Left renal pelvis (tissue), 4 donors: Measurements from ENCODE around the gene PADI3. TPM values are rescaled to one million over a fixed set of nuclear protein-coding genes. Genes with fewer than 3 reads are reported as not detected.
"Not testable (repeated sequence)": the region's sequence is repeated elsewhere in the genome, so short reads cannot be mapped to it uniquely, and the experiment has no call there.

Source experiments
- DNase-seq, 4 donors: peaks; one replicate each; pipeline ENCODE4 v3.0.0-alpha.2; 2013; ENCODE audit warnings: low read depth in 4 of 4, low spot score in 3 of 4
- polyA plus RNA-seq, 4 donors: library from polyadenylated mRNA; unstranded; fragments of 120-200 nt; gene quantifications; one replicate each; pipeline ENCODE4 v1.2.1, GENCODE V29; 2013; ENCODE audit not compliant: insufficient read length in 4 of 4

The PADI3 gene
- polyA plus RNA-seq, 4 donors: 0.06 to 0.23 (median 0.09) TPM; not detected in 1

DNA sequence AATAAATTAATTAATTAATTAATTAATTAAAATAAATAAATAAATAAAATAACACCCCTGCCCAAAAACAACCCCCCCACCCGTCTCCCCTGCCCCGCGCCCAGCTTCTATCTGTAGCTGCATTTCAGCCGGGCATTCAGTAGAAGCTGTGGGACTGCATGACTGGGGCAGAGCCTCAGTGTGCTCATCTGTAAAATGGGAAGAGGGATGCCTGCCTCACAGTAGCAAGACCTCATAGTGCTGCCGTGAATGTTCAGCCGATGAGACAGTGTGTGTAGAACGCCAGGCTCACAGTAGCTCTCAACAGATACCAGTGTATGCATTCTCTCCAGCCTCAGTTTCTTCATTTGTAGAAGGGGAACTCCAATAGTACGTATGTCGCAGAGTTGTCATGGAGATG lies 67.8 kb downstream of the PADI3 start:
- DNase-seq: no peak

DNA sequence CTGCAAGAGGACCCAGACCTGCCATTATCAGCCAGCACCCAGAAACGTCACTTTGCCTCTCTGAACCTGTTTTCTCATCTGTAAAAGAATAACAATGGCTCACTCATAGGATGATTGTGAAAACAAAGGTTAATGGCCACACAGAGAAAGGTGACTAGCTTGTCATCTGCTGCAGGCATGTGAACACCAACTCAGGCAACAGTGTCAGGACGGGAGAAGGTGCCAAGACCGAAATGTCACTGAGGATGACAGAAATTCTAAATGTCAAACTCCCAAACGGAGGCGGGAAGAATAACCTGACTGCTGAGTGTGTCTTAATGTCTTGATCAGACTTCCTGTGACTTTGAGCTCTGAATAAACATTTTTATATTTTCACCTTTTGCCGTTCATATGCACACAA lies 69.4 kb downstream of the PADI3 start:
- no peak for DNase-seq

DNA sequence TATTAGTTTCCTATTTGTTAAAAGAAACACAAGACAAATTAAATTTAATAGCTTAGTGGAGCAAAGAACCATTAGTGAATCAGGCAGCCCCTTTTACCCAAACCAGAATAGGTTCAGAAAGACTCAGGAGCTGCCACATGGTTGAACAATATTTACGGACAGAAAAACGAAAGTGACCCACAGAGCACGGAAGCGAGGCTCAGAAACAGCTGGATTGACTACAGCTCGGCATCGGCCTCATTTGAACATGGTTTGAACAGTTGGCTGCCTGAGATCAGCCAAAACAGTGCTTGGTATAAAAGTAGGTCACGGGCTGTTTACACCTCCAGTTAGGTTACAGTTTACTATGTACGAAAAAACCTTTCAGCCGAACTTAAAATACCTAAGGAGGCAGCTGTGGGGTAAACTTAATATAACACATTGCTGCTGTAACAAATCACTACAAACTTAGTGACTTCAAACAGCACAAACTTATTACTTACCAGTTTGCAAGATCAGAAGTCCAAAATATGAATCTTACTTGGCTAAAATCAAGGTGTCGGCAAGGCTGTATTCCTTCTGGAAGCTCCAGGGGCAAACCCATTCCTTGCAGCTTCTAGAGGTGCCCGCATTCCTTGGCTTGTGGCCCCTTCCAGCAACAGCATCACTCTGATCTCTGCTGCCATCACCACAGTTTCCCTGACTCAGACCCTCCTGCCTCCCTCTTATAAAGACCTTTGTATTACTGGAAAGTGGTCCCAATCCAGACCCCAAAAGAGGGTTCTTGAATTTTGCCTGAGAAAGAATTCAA lies 70.9 kb downstream of the PADI3 start:
- DNase-seq: no peak

DNA sequence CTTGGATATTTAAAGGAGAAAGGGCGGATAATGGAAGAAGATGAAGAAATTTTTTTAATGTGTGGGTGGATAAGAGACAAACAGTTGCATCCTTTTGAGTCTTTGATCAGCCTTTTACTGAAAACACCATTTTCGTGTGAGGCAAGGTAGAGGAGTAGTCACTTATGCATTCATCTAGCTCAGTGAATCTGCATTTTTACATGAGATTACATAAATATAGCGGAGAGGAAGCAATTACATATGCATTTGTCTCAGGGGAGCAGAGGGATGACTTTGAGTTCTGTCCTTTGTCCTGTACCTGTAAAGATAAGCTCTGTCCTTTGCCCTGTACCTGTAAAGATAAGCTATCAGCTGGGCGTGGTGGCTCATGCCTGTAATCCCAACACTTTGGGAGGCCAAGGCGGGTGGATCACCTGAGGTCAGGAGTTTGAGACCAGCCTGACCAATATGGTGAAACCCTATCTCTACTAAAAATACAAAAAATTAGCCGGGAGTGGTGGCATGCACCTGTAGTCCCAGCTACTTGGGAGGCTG lies 73.0 kb downstream of the PADI3 start:
- not testable (repeated sequence) for DNase-seq

DNA sequence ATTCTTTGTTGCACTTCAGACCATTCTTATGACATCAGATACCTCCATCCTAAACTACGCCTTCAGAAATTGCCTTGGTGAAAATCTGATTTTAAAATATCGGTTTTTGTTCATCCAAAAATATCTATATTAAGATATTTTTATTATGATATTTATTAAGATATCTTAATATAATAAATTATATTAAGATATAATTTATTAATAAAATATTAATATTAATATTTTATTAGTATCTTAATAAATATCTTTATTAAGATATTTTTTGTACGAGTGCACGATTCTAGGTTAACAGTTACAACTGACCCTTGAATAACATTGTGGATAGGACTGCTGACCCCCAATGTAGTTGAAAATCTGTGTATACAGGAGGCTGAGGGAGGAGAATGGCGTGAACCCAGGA lies 80.0 kb downstream of the PADI3 start:
- no peak for DNase-seq

DNA sequence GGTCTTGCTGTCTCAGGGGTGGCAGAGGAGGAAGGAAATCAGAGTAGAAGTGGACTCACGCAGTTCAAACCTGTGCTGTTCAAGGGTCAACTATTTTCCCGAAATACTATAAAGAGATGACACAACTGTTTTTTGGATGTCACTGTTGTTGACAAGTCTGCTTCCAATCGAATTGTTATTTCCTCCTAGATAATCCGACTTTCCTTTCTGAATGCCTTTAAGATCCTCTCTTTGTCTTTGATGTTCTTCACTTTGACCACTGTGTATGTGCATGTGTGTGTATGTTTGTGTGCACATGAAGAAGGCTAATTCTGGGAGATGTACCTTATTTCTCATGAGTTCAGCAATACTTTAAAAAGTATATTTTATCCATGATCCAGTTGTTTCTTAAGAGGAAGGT lies 80.7 kb downstream of the PADI3 start:
- no peak for DNase-seq

- no peak for DNase-seq
Measured at GRCh38 chr1:17330856-17331255, 82.0 kb downstream of the PADI3 start.

DNA sequence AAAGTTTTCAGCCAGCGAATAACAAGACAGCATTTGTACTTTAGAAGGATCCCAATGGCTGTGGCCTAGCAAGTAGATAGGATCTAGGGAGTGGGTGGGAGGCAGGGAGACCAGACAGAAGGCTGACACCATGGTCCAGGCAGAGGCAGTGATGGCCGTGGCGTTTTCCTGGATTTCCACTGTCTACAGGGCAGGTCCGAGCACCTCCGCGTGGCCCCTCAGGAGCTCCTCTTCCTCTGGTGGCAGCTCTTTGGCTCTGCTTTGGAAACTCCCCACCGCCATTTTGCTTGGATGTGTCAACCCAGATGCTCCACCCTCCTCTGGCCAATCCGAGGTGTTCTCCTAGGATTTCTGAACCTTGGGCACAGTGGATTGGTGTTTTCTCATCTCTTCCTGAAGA lies 84.2 kb downstream of the PADI3 start:
- no peak for DNase-seq

Other genes starting within 250 kb of the PADI3 start
- gene ATP13A2, start 237.2 kb upstream of the PADI3 start, polyA plus RNA-seq: 10 to 100 TPM; 25.5 to 38.0 (median 30.1) TPM
- 100 to 1,000 TPM in 3 of 4 donors, 10 to 100 TPM in 1; 87.5 to 163 (median 146) TPM for gene SDHB, start 195.1 kb upstream of the PADI3 start, polyA plus RNA-seq
- gene PADI2, start 129.6 kb upstream of the PADI3 start, polyA plus RNA-seq: 1 to 10 TPM in 3 of 4 donors, under 1 TPM in 1; 0.35 to 3.3 (median 2.4) TPM
- gene PADI1, start 44.0 kb upstream of the PADI3 start, polyA plus RNA-seq: under 1 TPM in 1 of 4 donors, not detected in 3; 0.14 TPM
- gene PADI4, start 59.1 kb downstream of the PADI3 start, polyA plus RNA-seq: 1 to 10 TPM in 1 of 4 donors, under 1 TPM in 3; 0.39 to 1.4 (median 0.66) TPM
- gene PADI6, start 123.1 kb downstream of the PADI3 start, polyA plus RNA-seq: not detected
- gene RCC2, start 190.6 kb downstream of the PADI3 start, polyA plus RNA-seq: 100 to 1,000 TPM in 1 of 4 donors, 10 to 100 TPM in 3; 50.7 to 103 (median 98.3) TPM